H9 (cell line): Measurements from ENCODE around the gene GTF3C1. TPM values are rescaled to one million over a fixed set of nuclear protein-coding genes. Genes with fewer than 3 reads are reported as not detected.

Experiments
- DNase-seq: peaks from one replicate; pipeline ENCODE4 v3.0.0-alpha.2; 2017
- H2AFZ ChIP-seq: one replicate; pipeline ENCODE4 v1.6.1; 2013; ENCODE audit warnings: mild to moderate bottlenecking, low read length, control low read depth, moderate library complexity
- H2AK5ac ChIP-seq: 2 replicates; pipeline ENCODE4 v1.6.1; 2013; ENCODE audit warnings: low read length, control low read depth, mixed read lengths; ENCODE audit not compliant: insufficient read length
- H2BK120ac ChIP-seq: one replicate; pipeline ENCODE4 v1.6.1; 2013; ENCODE audit warnings: low read depth, mild to moderate bottlenecking, low read length, control low read depth, inconsistent platforms; ENCODE audit not compliant: poor library complexity, severe bottlenecking
- H2BK12ac ChIP-seq: 2 replicates; pipeline ENCODE4 v1.6.1; 2013; ENCODE audit warnings: low read length, control low read depth, mixed read lengths, low read depth; ENCODE audit not compliant: insufficient read length
- H2BK15ac ChIP-seq: 2 replicates; pipeline ENCODE4 v1.6.1; 2013; ENCODE audit warnings: low read depth, low read length, control low read depth
- H2BK20ac ChIP-seq: one replicate; pipeline ENCODE4 v1.6.1; 2013; ENCODE audit warnings: low read depth, mild to moderate bottlenecking, low read length, control low read depth, inconsistent platforms; ENCODE audit not compliant: poor library complexity, severe bottlenecking
- H2BK5ac ChIP-seq: 2 replicates; pipeline ENCODE4 v1.6.1; 2013; ENCODE audit warnings: low read length, control low read depth, mixed read lengths; ENCODE audit not compliant: insufficient read length
- H3K14ac ChIP-seq: 2 replicates; pipeline ENCODE4 v1.6.1; 2013; ENCODE audit warnings: low read length, control low read depth; ENCODE audit not compliant: insufficient read depth
- H3K18ac ChIP-seq: 2 replicates; pipeline ENCODE4 v1.6.1; 2013; ENCODE audit warnings: low read depth, mild to moderate bottlenecking, mixed read lengths, low read length, control low read depth; ENCODE audit not compliant: insufficient read length
- H3K23ac ChIP-seq: 2 replicates; pipeline ENCODE4 v1.6.1; 2013; ENCODE audit warnings: low read length, control low read depth, mixed read lengths, low read depth; ENCODE audit not compliant: insufficient read length
- H3K23me2 ChIP-seq: 2 replicates; pipeline ENCODE4 v1.6.1; 2013; ENCODE audit warnings: low read depth, mild to moderate bottlenecking, mixed read lengths, low read length, control low read depth; ENCODE audit not compliant: insufficient read length, poor library complexity, severe bottlenecking
- H3K27ac ChIP-seq: 2 replicates; pipeline ENCODE4 v1.5.1; 2013; ENCODE audit warnings: low read length, control low read depth, mixed read lengths, low read depth; ENCODE audit not compliant: insufficient read length
- H3K27me3 ChIP-seq: 2 replicates; pipeline ENCODE4 v1.6.1; 2013; ENCODE audit warnings: low read length, control low read depth, inconsistent platforms; ENCODE audit not compliant: insufficient read depth
- H3K4ac ChIP-seq: 2 replicates; pipeline ENCODE4 v1.6.1; 2013; ENCODE audit warnings: low read depth, mild to moderate bottlenecking, control low read depth, inconsistent platforms, low read length, moderate library complexity
- H3K4me1 ChIP-seq: 2 replicates; pipeline ENCODE4 v1.6.1; 2013; ENCODE audit warnings: low read length, control low read depth, inconsistent platforms; ENCODE audit not compliant: insufficient read depth
- H3K4me2 ChIP-seq: 2 replicates; pipeline ENCODE4 v1.6.1; 2013; ENCODE audit warnings: low read length, control low read depth, mixed read lengths; ENCODE audit not compliant: insufficient read length, insufficient read depth
- H3K56ac ChIP-seq: 2 replicates; pipeline ENCODE4 v1.6.1; 2013; ENCODE audit warnings: low read depth, mild to moderate bottlenecking, mixed read lengths, low read length, control low read depth; ENCODE audit not compliant: insufficient read length
- H3K79me1 ChIP-seq: 2 replicates; pipeline ENCODE4 v1.6.1; 2013; ENCODE audit warnings: low read depth, mild to moderate bottlenecking, moderate library complexity, low read length, control low read depth, inconsistent platforms; ENCODE audit not compliant: insufficient read depth, poor library complexity, severe bottlenecking
- H3K79me2 ChIP-seq: 2 replicates; pipeline ENCODE4 v1.6.1; 2013; ENCODE audit warnings: low read length, control low read depth, inconsistent platforms; ENCODE audit not compliant: insufficient read depth
- H3K9ac ChIP-seq: 2 replicates; pipeline ENCODE4 v1.6.1; 2013; ENCODE audit warnings: low read length, control low read depth, mixed read lengths; ENCODE audit not compliant: insufficient read length; ENCODE audit errors: extremely low read depth
- H3K9me3 ChIP-seq: one replicate; pipeline ENCODE4 v1.6.1; 2013; ENCODE audit warnings: low read depth, low read length, inconsistent platforms; ENCODE audit not compliant: control insufficient read depth
- H3T11ph ChIP-seq: one replicate; pipeline ENCODE4 v1.6.1; 2013; ENCODE audit warnings: mild to moderate bottlenecking, low read length, control low read depth, inconsistent platforms
- H4K20me1 ChIP-seq: one replicate; pipeline ENCODE4 v1.6.1; 2013; ENCODE audit not compliant: control insufficient read depth, insufficient read length, insufficient read depth
- H4K5ac ChIP-seq: 2 replicates; pipeline ENCODE4 v1.6.1; 2013; ENCODE audit warnings: low read depth, mild to moderate bottlenecking, mixed read lengths, low read length, control low read depth; ENCODE audit not compliant: insufficient read length
- H4K8ac ChIP-seq: replicated peaks from 2 replicates; pipeline ENCODE4 v1.6.1; 2013; ENCODE audit warnings: low read length, control low read depth, mixed read lengths, low read depth; ENCODE audit not compliant: insufficient read length
- H4K91ac ChIP-seq: 2 replicates; pipeline ENCODE4 v1.6.1; 2013; ENCODE audit warnings: low read depth, mild to moderate bottlenecking, moderate library complexity, mixed read lengths, low read length, control low read depth; ENCODE audit not compliant: insufficient read length
- H3K27ac Mint-ChIP-seq, 3 experiments: 2 replicates in 2 of 3; 3 replicates in 1 of 3; pipeline ENCODE4 v1.8.0; 2020 to 2021; ENCODE audit warnings: mixed read lengths in 3 of 3, mild to moderate bottlenecking in 1 of 3, moderate library complexity in 1 of 3
- H3K27me3 Mint-ChIP-seq: 2 replicates; pipeline ENCODE4 v1.8.0; 2021; ENCODE audit warnings: low read depth, mild to moderate bottlenecking, moderate library complexity, mixed read lengths
- H3K36me3 Mint-ChIP-seq, 3 experiments: 2 replicates in 2 of 3; 3 replicates in 1 of 3; pipeline ENCODE4 v1.8.0; 2020 to 2021; ENCODE audit warnings: low read depth in 3 of 3, mixed read lengths in 3 of 3; ENCODE audit not compliant: insufficient read depth in 1 of 3
- H3K4me1 Mint-ChIP-seq, 2 experiments: 2 replicates each; pipeline ENCODE4 v1.8.0; 2020; ENCODE audit warnings: mixed read lengths in 2 of 2
- H3K4me3 Mint-ChIP-seq, 2 experiments: 2 replicates in 1 of 2; 3 replicates in 1 of 2; pipeline ENCODE4 v1.8.0; 2020 to 2021; ENCODE audit warnings: mild to moderate bottlenecking in 2 of 2, mixed read lengths in 2 of 2, moderate library complexity in 1 of 2
- H3K9me3 Mint-ChIP-seq, 2 experiments: 2 replicates in 1 of 2; 3 replicates in 1 of 2; pipeline ENCODE4 v1.8.0; 2020; ENCODE audit warnings: mild to moderate bottlenecking in 2 of 2, mixed read lengths in 2 of 2, moderate library complexity in 1 of 2
- CTCF ChIP-seq: fragments of 200-600 bp; sonication (generic); conservative IDR thresholded peaks from 3 replicates; pipeline ENCODE4 v1.8.0; 2021; ENCODE audit warnings: antibody characterized with exemption, mild to moderate bottlenecking
- WGBS: extraction: QIAGEN DNeasy Blood & Tissue Kit; methylation state at CpG from one replicate; pipeline ENCODE4 v1.1.7; 2013; ENCODE audit warnings: missing lambda C conversion rate, low lambda C conversion rate, mixed read lengths; ENCODE audit not compliant: insufficient read length; ENCODE audit errors: extremely low coverage; 5-methylcytosine and 5-hydroxymethylcytosine counted together
- total RNA-seq: library from RNA; stranded (reverse); gene quantifications from 2 replicates; pipeline ENCODE4 v1.2.1, GENCODE V29; 2021

Gene GTF3C1
- total RNA-seq, 1 experiment from 2014 or later: 113 TPM

- Histone ChIP-seq H3K14ac (no peak overlapping the region), H3K27me3 (no peaks in the 10 kb centered on the region), H3K4me2 (peak overlapping the region; percentile 68), H2BK12ac (no peak overlapping the region), H3K4me1 (no peaks in the 10 kb centered on the region), H4K8ac (no peak overlapping the region), H2BK5ac (no peak overlapping the region), H4K5ac (no peak overlapping the region), H2BK20ac (no peak overlapping the region), H3K79me2 (peaks cover 13% of the 10 kb centered on the region; the same call in 1 of the 2 replicates), H2AFZ (no peak overlapping the region), H2AK5ac (no peak overlapping the region), H3K23ac (no peak overlapping the region), H2BK15ac (no peak overlapping the region), H3K56ac (no peak overlapping the region), H3K9me3 (no peaks in the 10 kb centered on the region), H4K20me1 (no peaks in the 10 kb centered on the region), H3T11ph (no peak overlapping the region), H3K79me1 (peaks cover 13% of the 10 kb centered on the region), H3K27ac (no peak overlapping the region), H2BK120ac (no peak overlapping the region), H3K23me2 (peaks cover 3% of the 10 kb centered on the region), H4K91ac (no peak overlapping the region), H3K4ac (no peak overlapping the region), H3K9ac (peak overlapping the region; percentile 63), H3K18ac (no peak overlapping the region)
- Mint-ChIP-seq H3K36me3 (peaks cover 6 to 17% (median 15%) of the 10 kb centered on the region in 3 experiments; a peak in 6 of 7 replicates), H3K4me1 (peaks cover 11 to 25% of the 10 kb centered on the region in 2 experiments), H3K4me3 (peak overlapping the region; percentile 99 to 100), H3K27me3 (no peaks in the 10 kb centered on the region; the same call in 1 of the 2 replicates), H3K27ac (peak overlapping the region; percentile 95 to 99 (median 96); a peak in 5 of 7 replicates), H3K9me3 (no peaks in the 10 kb centered on the region)
- no peak for TF ChIP-seq CTCF
- DNase-seq: no peak
- no CpG with 5 or more reads among the region's 4 CpGs for WGBS
Observed at GRCh38 chr16:27550582-27550920, 838 bp upstream of the GTF3C1 start.
